ENCODE results near the gene LINGO4. TPM values are rescaled to one million over a fixed set of nuclear protein-coding genes. Genes with fewer than 3 reads are reported as not detected.

Gene LINGO4
- total and polyA plus RNA-seq, 10 of the 15 experiments (the other 5 are each of a cell fraction or from before 2014, with no cell fraction given), result not detected

DNA sequence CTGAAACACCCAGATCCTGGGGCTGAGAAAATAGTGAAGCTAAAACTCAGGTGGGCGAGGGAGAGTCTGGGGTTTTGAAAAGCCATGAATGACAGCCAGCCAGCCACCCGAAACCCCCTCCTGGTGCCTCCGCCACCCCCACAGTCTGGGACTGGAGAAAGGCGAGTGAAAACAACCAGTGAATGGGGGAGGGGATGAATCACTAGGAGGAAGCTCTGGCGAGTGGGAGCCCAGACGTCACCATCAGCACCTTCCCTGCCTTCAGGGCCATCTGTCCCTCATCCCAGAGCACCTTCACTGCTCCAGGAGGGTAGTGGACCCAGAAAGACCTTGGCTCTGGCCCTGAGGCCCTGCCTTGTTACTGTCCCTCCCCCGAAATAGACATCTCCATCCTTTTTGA is 17.2 kb upstream of the LINGO4 start:
- TF ChIP-seq, protein P1, sequence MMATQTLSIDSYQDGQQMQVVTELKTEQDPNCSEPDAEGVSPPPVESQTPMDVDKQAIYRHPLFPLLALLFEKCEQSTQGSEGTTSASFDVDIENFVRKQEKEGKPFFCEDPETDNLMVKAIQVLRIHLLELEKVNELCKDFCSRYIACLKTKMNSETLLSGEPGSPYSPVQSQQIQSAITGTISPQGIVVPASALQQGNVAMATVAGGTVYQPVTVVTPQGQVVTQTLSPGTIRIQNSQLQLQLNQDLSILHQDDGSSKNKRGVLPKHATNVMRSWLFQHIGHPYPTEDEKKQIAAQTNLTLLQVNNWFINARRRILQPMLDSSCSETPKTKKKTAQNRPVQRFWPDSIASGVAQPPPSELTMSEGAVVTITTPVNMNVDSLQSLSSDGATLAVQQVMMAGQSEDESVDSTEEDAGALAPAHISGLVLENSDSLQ (IDR thresholded peaks at IDR 0.05), result peak; percentile 55
- TF ChIP-seq MYB (IDR thresholded peaks at IDR 0.05; ENCODE audit: borderline replicate concordance, low read depth, low read length) (no peak), RBBP5 (conservative IDR thresholded peaks at IDR 0.05) (no peak), RAD51 (IDR thresholded peaks at IDR 0.05) (no peak), ZBED1 (IDR thresholded peaks at IDR 0.05; ENCODE audit: borderline replicate concordance) (no peak)
- TF ChIP-seq, protein P2, sequence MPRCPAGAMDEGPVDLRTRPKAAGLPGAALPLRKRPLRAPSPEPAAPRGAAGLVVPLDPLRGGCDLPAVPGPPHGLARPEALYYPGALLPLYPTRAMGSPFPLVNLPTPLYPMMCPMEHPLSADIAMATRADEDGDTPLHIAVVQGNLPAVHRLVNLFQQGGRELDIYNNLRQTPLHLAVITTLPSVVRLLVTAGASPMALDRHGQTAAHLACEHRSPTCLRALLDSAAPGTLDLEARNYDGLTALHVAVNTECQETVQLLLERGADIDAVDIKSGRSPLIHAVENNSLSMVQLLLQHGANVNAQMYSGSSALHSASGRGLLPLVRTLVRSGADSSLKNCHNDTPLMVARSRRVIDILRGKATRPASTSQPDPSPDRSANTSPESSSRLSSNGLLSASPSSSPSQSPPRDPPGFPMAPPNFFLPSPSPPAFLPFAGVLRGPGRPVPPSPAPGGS (IDR thresholded peaks at IDR 0.05; ENCODE audit: borderline replicate concordance, insufficient read depth, low read depth, low read length, poor library complexity, severe bottlenecking), result no peak
- H3K4me2 ChIP-seq (ENCODE audit: control insufficient read depth, insufficient read depth), result no peak overlapping the region
- no peak overlapping the region for H2AFZ ChIP-seq (ENCODE audit: control insufficient read depth, low read depth, low read length)
- in situ Hi-C loops (cut with MboI) (no loop called here), intact Hi-C loops (cut with micrococcal nuclease; ENCODE audit: unreplicated experiment) (no loop called here)
- H3K79me2 ChIP-seq (ENCODE audit: control insufficient read depth, insufficient read depth, low read length), result no peaks in the 10 kb centered on the region
- BruUV-seq (replicated peaks), result no TSS peak
- H4K20me1 ChIP-seq (ENCODE audit: control insufficient read depth, insufficient read depth), result no peaks in the 10 kb centered on the region
- DNase-seq (ENCODE audit: low read depth, low spot score), result no peak
- FAIRE-seq, result no peak
- H3K4me3 ChIP-seq, result no peak overlapping the region
- no peaks in the 10 kb centered on the region for H3K27me3 ChIP-seq (replicated peaks in 1 of 2; ENCODE audit: control insufficient read depth in 2 of 2, insufficient read depth in 2 of 2, low read length in 1 of 2)
- H3K9me3 ChIP-seq (replicated peaks; ENCODE audit: control insufficient read depth, insufficient read depth, low read length), result no peaks in the 10 kb centered on the region
- peaks cover 5% of the 10 kb centered on the region for H3K4me1 ChIP-seq (ENCODE audit: control insufficient read depth, insufficient read depth, low read length)
- no peaks in the 10 kb centered on the region for H3K36me3 ChIP-seq (ENCODE audit: control insufficient read depth in 2 of 2, insufficient read depth in 2 of 2, low read length in 1 of 2)
- ChIA-PET RAD21 (ENCODE audit: unreplicated experiment) (interaction anchor here (1.9 kb wide), 1 partner anchor 14 kb away, joined by 7 read pairs; no protein-coding TSS in a partner anchor), SMC1A (ENCODE audit: uncharacterized antibody, unreplicated experiment) (interaction anchor here (0.9 to 1.1 kb wide), 3 partner anchors 10 to 87 kb away, joined by 3 to 4 read pairs (median 3); partner anchors contain the start of gene MRPL9), POLR2A (interaction anchor here (1.3 kb wide), 1 partner anchor 12 kb away, joined by 4 read pairs; no protein-coding TSS in a partner anchor), CTCF (no interaction called here)
- H3K9ac ChIP-seq (ENCODE audit: control insufficient read depth, insufficient read depth, low read length), result no peak overlapping the region
- 11% methylated on average over 7 of the region's 7 CpGs for WGBS (ENCODE audit: insufficient coverage, insufficient replicate concordance, low lambda C conversion rate, missing lambda C conversion rate)
- no peak overlapping the region for H3K27ac ChIP-seq (ENCODE audit: control insufficient read depth, insufficient read depth)
- no peak for ATAC-seq

Data from GM12878 (cell line).